ENCODE data around the gene DLG5.

DNA sequence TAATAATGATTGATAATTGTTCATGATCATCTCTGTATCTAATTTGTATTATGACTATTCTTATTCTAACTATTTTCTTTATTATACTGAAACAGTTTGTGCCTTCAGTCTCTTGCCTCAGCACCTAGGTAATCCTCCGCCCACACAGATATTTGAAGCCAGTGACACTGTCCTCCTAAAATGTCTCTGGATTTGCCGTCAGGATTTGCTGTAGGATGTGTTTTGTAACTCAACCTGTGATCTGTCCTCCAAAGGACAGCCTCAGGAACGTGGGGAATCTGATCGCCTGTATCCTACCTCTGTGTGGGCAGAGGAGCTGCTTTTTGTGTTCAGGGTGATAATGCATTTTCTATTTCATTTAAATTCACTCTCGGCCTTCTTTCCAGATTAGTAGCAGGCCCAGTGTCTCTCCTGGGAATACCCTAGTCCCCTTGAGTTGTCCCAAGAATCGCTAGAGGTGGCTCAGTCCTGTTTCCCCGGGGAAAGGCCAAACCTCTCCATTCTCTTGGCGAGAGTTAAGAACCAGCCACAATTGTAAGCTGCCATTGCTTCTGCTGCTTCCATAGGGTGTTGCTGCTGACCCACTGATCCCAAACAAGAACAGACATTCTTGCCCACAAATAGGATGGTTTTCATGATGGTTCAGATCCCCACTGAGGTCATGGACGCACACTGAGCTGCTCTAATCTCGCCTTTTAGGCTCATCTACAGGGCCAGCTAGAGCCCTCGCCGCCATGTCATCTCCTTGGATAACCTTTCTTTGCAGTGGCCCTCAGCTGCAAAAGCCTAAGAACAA, 152.7 kb downstream of the DLG5 start:
- TF ChIP-seq, protein P1, sequence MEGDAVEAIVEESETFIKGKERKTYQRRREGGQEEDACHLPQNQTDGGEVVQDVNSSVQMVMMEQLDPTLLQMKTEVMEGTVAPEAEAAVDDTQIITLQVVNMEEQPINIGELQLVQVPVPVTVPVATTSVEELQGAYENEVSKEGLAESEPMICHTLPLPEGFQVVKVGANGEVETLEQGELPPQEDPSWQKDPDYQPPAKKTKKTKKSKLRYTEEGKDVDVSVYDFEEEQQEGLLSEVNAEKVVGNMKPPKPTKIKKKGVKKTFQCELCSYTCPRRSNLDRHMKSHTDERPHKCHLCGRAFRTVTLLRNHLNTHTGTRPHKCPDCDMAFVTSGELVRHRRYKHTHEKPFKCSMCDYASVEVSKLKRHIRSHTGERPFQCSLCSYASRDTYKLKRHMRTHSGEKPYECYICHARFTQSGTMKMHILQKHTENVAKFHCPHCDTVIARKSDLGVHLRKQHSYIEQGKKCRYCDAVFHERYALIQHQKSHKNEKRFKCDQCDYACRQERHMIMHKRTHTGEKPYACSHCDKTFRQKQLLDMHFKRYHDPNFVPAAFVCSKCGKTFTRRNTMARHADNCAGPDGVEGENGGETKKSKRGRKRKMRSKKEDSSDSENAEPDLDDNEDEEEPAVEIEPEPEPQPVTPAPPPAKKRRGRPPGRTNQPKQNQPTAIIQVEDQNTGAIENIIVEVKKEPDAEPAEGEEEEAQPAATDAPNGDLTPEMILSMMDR (IDR thresholded peaks at IDR 0.05; ENCODE audit: poor library complexity) = no peak
- TF ChIP-seq EZH2 (IDR thresholded peaks at IDR 0.05; ENCODE audit: borderline replicate concordance) = no peak
- TF ChIP-seq EZH2phosphoT487 (IDR thresholded peaks at IDR 0.05; ENCODE audit: low read depth, severe bottlenecking, unreplicated experiment) = no peak
